Naive thymus-derived CD4-positive, alpha-beta T cell (primary cell): ENCODE results near the gene MGAT1. TPM values are rescaled to one million over a fixed set of nuclear protein-coding genes. Genes with fewer than 3 reads are reported as not detected.

ENCODE experiments used
- ATAC-seq: fragments of 150-1000 bp; cut with Tn5 transposase; 2 replicates; pipeline ENCODE4 v1.10.0; 2021; ENCODE audit warnings: mild to moderate bottlenecking, moderate library complexity
- CTCF ChIA-PET: fragments of 350-600 bp; sonication (Branson Sonifier 250); formaldehyde crosslinking; loops from one replicate; lab custom pipeline; 2021; ENCODE audit warnings: antibody characterized with exemption; lab: Charles Lee
- POLR2A ChIA-PET: fragments of 350-600 bp; sonication (Branson Sonifier 250); formaldehyde crosslinking; loops from one replicate; lab custom pipeline; 2021; ENCODE audit warnings: antibody characterized with exemption, inconsistent platforms; lab: Charles Lee
- DNase-seq, 9 donors: peaks; one replicate each; pipeline versions ENCODE4 v3.0.0 to v3.0.0-alpha.2; 2020 to 2022; ENCODE audit warnings: mixed read lengths in 1 of 9
- H3K27ac ChIP-seq: one replicate; pipeline ENCODE4 v1.7.0; 2013; ENCODE audit warnings: mild to moderate bottlenecking, low read depth, low read length, moderate library complexity
- H3K27me3 ChIP-seq, 2 donors: one replicate each; pipeline ENCODE4 v1.7.0; 2013; ENCODE audit warnings: low read length in 2 of 2, mild to moderate bottlenecking in 2 of 2, moderate library complexity in 2 of 2; ENCODE audit not compliant: control insufficient read depth in 2 of 2, insufficient read depth in 2 of 2
- H3K36me3 ChIP-seq, 3 experiments: 1 replicate in 2 of 3; 2 replicates in 1 of 3; pipeline ENCODE4 v1.7.0; 2013; ENCODE audit warnings: low read length in 3 of 3, mild to moderate bottlenecking in 3 of 3, moderate library complexity in 1 of 3; ENCODE audit not compliant: insufficient read depth in 3 of 3, control insufficient read depth in 2 of 3
- H3K4me1 ChIP-seq, 2 donors: one replicate each; pipeline ENCODE4 v1.7.0; 2013; ENCODE audit warnings: low read length in 2 of 2, mild to moderate bottlenecking in 2 of 2, moderate library complexity in 1 of 2; ENCODE audit not compliant: control insufficient read depth in 2 of 2, insufficient read depth in 2 of 2
- H3K4me3 ChIP-seq: 2 replicates; pipeline ENCODE4 v1.7.0; 2013; ENCODE audit warnings: mild to moderate bottlenecking, low read length
- H3K9me3 ChIP-seq, 3 experiments: 1 replicate in 2 of 3; 2 replicates in 1 of 3; pipeline ENCODE4 v1.7.0; 2013; ENCODE audit warnings: low read length in 3 of 3; ENCODE audit not compliant: control insufficient read depth in 2 of 3
- H3K27ac Mint-ChIP-seq, 9 donors: one replicate each; pipeline ENCODE4 v1.8.0; 2020 to 2022; ENCODE audit warnings: mixed read lengths in 9 of 9, mild to moderate bottlenecking in 8 of 9, moderate library complexity in 5 of 9, inconsistent platforms in 2 of 9
- H3K27me3 Mint-ChIP-seq, 5 donors: one replicate each; pipeline ENCODE4 v1.8.0; 2021 to 2022; ENCODE audit warnings: mixed read lengths in 5 of 5, mild to moderate bottlenecking in 1 of 5
- H3K36me3 Mint-ChIP-seq, 5 donors: one replicate each; pipeline ENCODE4 v1.8.0; 2020 to 2022; ENCODE audit warnings: mixed read lengths in 5 of 5, mild to moderate bottlenecking in 3 of 5, inconsistent platforms in 1 of 5
- H3K4me1 Mint-ChIP-seq, 7 donors: one replicate each; pipeline ENCODE4 v1.8.0; 2020 to 2022; ENCODE audit warnings: mixed read lengths in 7 of 7, mild to moderate bottlenecking in 3 of 7, inconsistent platforms in 1 of 7
- H3K4me3 Mint-ChIP-seq, 10 donors: one replicate each; pipeline ENCODE4 v1.8.0; 2020 to 2022; ENCODE audit warnings: mild to moderate bottlenecking in 10 of 10, mixed read lengths in 10 of 10, moderate library complexity in 6 of 10, inconsistent platforms in 2 of 10
- H3K9me3 Mint-ChIP-seq, 11 donors: one replicate each; pipeline ENCODE4 v1.8.0; 2020 to 2022; ENCODE audit warnings: mixed read lengths in 11 of 11, mild to moderate bottlenecking in 4 of 11, inconsistent platforms in 1 of 11, moderate library complexity in 1 of 11
- intact Hi-C, 2 donors: fragments of 100-400 bp; cut with micrococcal nuclease; formaldehyde crosslinking; loops; one replicate each; pipeline ENCODE4 v1.15.1; 2023
- polyA plus RNA-seq, 2 donors: library from polyadenylated mRNA; unstranded; fragments of 300-500 nt; fragmentation: Illumina TruSeq; gene quantifications; one replicate each; pipeline ENCODE4 v1.2.3, GENCODE V29; 2021
- total RNA-seq, 6 experiments: library from RNA in 5 of 6; stranded (reverse) in 5 of 6; gene quantifications; 1 replicate in 5 of 6; 2 replicates in 1 of 6; pipeline ENCODE4 v1.2.3 and lab custom pipeline; 2021 to 2026

The MGAT1 gene
- total and polyA plus RNA-seq, 7 experiments from 2014 or later, result 98.6 to 206 (median 178) TPM

- H3K4me1 Mint-ChIP-seq, result peaks cover 21 to 41% (median 28%) of the 10 kb centered on the region in 7 donors
- Histone ChIP-seq H3K4me3 (no peak overlapping the region), H3K9me3 (no peaks in the 10 kb centered on the region), H3K27me3 (no peaks in the 10 kb centered on the region), H3K4me1 (peaks cover 0 to 5% of the 10 kb centered on the region in 2 donors), H3K36me3 (no peaks in the 10 kb centered on the region), H3K27ac (no peak overlapping the region)
- peak overlapping the region in 1 of 10 donors; percentile 65 for H3K4me3 Mint-ChIP-seq
- ATAC-seq, result no peak
- H3K9me3 Mint-ChIP-seq, result peaks cover 0 to 4% (median 0%) of the 10 kb centered on the region in 11 donors
- peaks cover 0 to 6% (median 0%) of the 10 kb centered on the region in 5 donors for H3K36me3 Mint-ChIP-seq
- peak overlapping the region in 1 of 9 donors; percentile 17 for H3K27ac Mint-ChIP-seq
- H3K27me3 Mint-ChIP-seq, result peaks cover 0 to 6% (median 0%) of the 10 kb centered on the region in 5 donors
- CTCF ChIA-PET, result no interaction called here
- POLR2A ChIA-PET, result interaction anchor here (0.7 to 3.3 kb wide), 5 partner anchors 12 to 40 kb away, joined by 3 to 20 read pairs (median 4); no protein-coding TSS in a partner anchor
- DNase-seq, result no peak
- intact Hi-C loops, result no loop called here
Measured at GRCh38 chr5:180823346-180823745, 20.7 kb upstream of the MGAT1 start.

GRCh38 chr5:180821538-180821937 is 18.9 kb upstream of the MGAT1 start:
- Histone ChIP-seq H3K36me3 (no peaks in the 10 kb centered on the region), H3K27me3 (no peaks in the 10 kb centered on the region), H3K4me1 (peaks cover 4 to 15% of the 10 kb centered on the region in 2 donors), H3K9me3 (no peaks in the 10 kb centered on the region), H3K27ac (no peak overlapping the region), H3K4me3 (no peak overlapping the region)
- peaks cover 27 to 56% (median 38%) of the 10 kb centered on the region in 7 donors for H3K4me1 Mint-ChIP-seq
- H3K27me3 Mint-ChIP-seq, result peaks cover 0 to 11% (median 0%) of the 10 kb centered on the region in 5 donors
- H3K36me3 Mint-ChIP-seq, result peaks cover 0 to 3% (median 0%) of the 10 kb centered on the region in 5 donors
- no peak for DNase-seq
- ChIA-PET CTCF (interaction anchor here (1.6 kb wide), 1 partner anchor 9 kb away, joined by 9 read pairs; no protein-coding TSS in a partner anchor), POLR2A (interaction anchor here (0.7 to 2.0 kb wide), 7 partner anchors 9 to 133 kb away, joined by 3 to 17 read pairs (median 5); no protein-coding TSS in a partner anchor)
- peak overlapping the region in 1 of 9 donors; percentile 48 for H3K27ac Mint-ChIP-seq
- no peak for ATAC-seq
- intact Hi-C loops, result no loop called here
- peaks cover 0 to 4% (median 0%) of the 10 kb centered on the region in 11 donors for H3K9me3 Mint-ChIP-seq
- no peak overlapping the region for H3K4me3 Mint-ChIP-seq

GRCh38 chr5:180820788-180821321 is 18.2 kb upstream of the MGAT1 start:
- ATAC-seq (peak; percentile 79), DNase-seq (no peak)
- H3K4me3 ChIP-seq, result no peak overlapping the region
- peaks cover 6 to 21% of the 10 kb centered on the region in 2 donors for H3K4me1 ChIP-seq
- POLR2A ChIA-PET, result interaction anchor here (0.8 to 2.0 kb wide), 6 partner anchors 10 to 21 kb away, joined by 3 to 17 read pairs (median 6); no protein-coding TSS in a partner anchor
- H3K9me3 Mint-ChIP-seq, result no peaks in the 10 kb centered on the region
- H3K27me3 Mint-ChIP-seq, result peaks cover 0 to 11% (median 0%) of the 10 kb centered on the region in 5 donors
- no peak overlapping the region for H3K27ac Mint-ChIP-seq
- CTCF ChIA-PET, result interaction anchor here (1.6 kb wide), 1 partner anchor 10 kb away, joined by 9 read pairs; no protein-coding TSS in a partner anchor
- no peaks in the 10 kb centered on the region for H3K9me3 ChIP-seq
- no peak overlapping the region for H3K4me3 Mint-ChIP-seq
- no peaks in the 10 kb centered on the region for H3K27me3 ChIP-seq
- H3K27ac ChIP-seq, result no peak overlapping the region
- no peaks in the 10 kb centered on the region for H3K36me3 Mint-ChIP-seq
- H3K4me1 Mint-ChIP-seq, result peaks cover 28 to 54% (median 40%) of the 10 kb centered on the region in 7 donors
- H3K36me3 ChIP-seq, result no peaks in the 10 kb centered on the region
- intact Hi-C loops, result no loop called here

- H3K27ac ChIP-seq, result no peak overlapping the region
- Mint-ChIP-seq H3K27me3 (peaks cover 0 to 15% (median 0%) of the 10 kb centered on the region in 5 donors), H3K9me3 (peaks cover 0 to 1% (median 0%) of the 10 kb centered on the region in 11 donors), H3K4me1 (peaks cover 24 to 51% (median 40%) of the 10 kb centered on the region in 7 donors), H3K4me3 (no peak overlapping the region), H3K36me3 (no peaks in the 10 kb centered on the region), H3K27ac (peak overlapping the region in 2 of 9 donors; percentile 38 to 70)
- POLR2A ChIA-PET, result interaction anchor here (1.1 to 9.2 kb wide), 3 partner anchors 8 to 16 kb away, joined by 6 to 121 read pairs (median 70); partner anchors contain the start of gene MGAT1
- peaks cover 6 to 17% of the 10 kb centered on the region in 2 donors for H3K4me1 ChIP-seq
- CTCF ChIA-PET, result interaction anchor here (0.8 to 1.1 kb wide), 2 partner anchors 8 to 27 kb away, joined by 3 read pairs; no protein-coding TSS in a partner anchor
- no peak overlapping the region for H3K4me3 ChIP-seq
- H3K27me3 ChIP-seq, result no peaks in the 10 kb centered on the region
- intact Hi-C loops, result no loop called here
- DNase-seq (no peak), ATAC-seq (no peak)
- H3K36me3 ChIP-seq, result no peaks in the 10 kb centered on the region
- H3K9me3 ChIP-seq, result no peaks in the 10 kb centered on the region
Measured at GRCh38 chr5:180818677-180819341, 16.2 kb upstream of the MGAT1 start.

GRCh38 chr5:180817893-180818674 is 15.5 kb upstream of the MGAT1 start:
- no peak for DNase-seq
- H3K4me1 ChIP-seq, result peaks cover 6 to 17% of the 10 kb centered on the region in 2 donors

More at GRCh38 chr5:180817893-180818674, 15.5 kb upstream of the MGAT1 start:
- Histone ChIP-seq H3K27me3 (no peaks in the 10 kb centered on the region), H3K36me3 (no peaks in the 10 kb centered on the region), H3K27ac (no peak overlapping the region), H3K9me3 (no peaks in the 10 kb centered on the region), H3K4me3 (no peak overlapping the region)
- ChIA-PET CTCF (interaction anchor here (0.8 to 1.1 kb wide), 3 partner anchors 9 to 48 kb away, joined by 3 to 4 read pairs (median 3); no protein-coding TSS in a partner anchor), POLR2A (interaction anchor here (0.6 to 9.2 kb wide), 7 partner anchors 8 to 113 kb away, joined by 3 to 121 read pairs (median 7); partner anchors contain the start of gene MGAT1)
- peak overlapping the region in 4 of 9 donors; percentile 31 to 94 (median 54) for H3K27ac Mint-ChIP-seq
- peaks cover 0 to 2% (median 0%) of the 10 kb centered on the region in 11 donors for H3K9me3 Mint-ChIP-seq
- no peaks in the 10 kb centered on the region for H3K36me3 Mint-ChIP-seq
- intact Hi-C loops, result no loop called here
- H3K27me3 Mint-ChIP-seq, result peaks cover 0 to 15% (median 0%) of the 10 kb centered on the region in 5 donors
- peak overlapping the region in 2 of 10 donors; percentile 10 to 90 for H3K4me3 Mint-ChIP-seq
- H3K4me1 Mint-ChIP-seq, result peaks cover 22 to 52% (median 45%) of the 10 kb centered on the region in 7 donors
- no peak for ATAC-seq
